GM23338 (cell line): Measurements from ENCODE around the gene RFX2. TPM values are rescaled to one million over a fixed set of nuclear protein-coding genes. Genes with fewer than 3 reads are reported as not detected.

Experiments used
- ATAC-seq: fragments of 200-7000 bp; cut with Tn5 transposase; 3 replicates; pipeline ENCODE4 v1.9.1; 2020
- DNase-seq: peaks from one replicate; pipeline ENCODE4 v3.0.0-alpha.2; 2015; ENCODE audit warnings: low spot score
- H2AFZ ChIP-seq: fragments of 200-600 bp; sonication (generic); 2 replicates; pipeline ENCODE4 v1.8.0; 2016; ENCODE audit warnings: antibody characterized with exemption, mild to moderate bottlenecking, moderate library complexity
- H3F3A ChIP-seq: fragments of 200-600 bp; sonication (generic); replicated peaks from 2 replicates; pipeline ENCODE4 v1.8.0; 2017; ENCODE audit warnings: antibody characterized with exemption, mixed run types, low read depth
- H3K27ac ChIP-seq: fragments of 200-600 bp; sonication (generic); 2 replicates; pipeline ENCODE4 v1.6.1; 2016; ENCODE audit warnings: low read depth
- H3K27me3 ChIP-seq: fragments of 200-600 bp; sonication (generic); 2 replicates; pipeline ENCODE4 v1.8.0; 2016; ENCODE audit warnings: mild to moderate bottlenecking, mixed run types, moderate library complexity; ENCODE audit not compliant: insufficient read depth
- H3K36me3 ChIP-seq: fragments of 200-600 bp; sonication (generic); 2 replicates; pipeline ENCODE4 v1.8.0; 2016; ENCODE audit warnings: mild to moderate bottlenecking; ENCODE audit not compliant: insufficient read depth
- H3K4me1 ChIP-seq: fragments of 200-600 bp; sonication (generic); 2 replicates; pipeline ENCODE4 v1.8.0; 2016; ENCODE audit warnings: mild to moderate bottlenecking, moderate library complexity; ENCODE audit not compliant: insufficient read depth
- H3K4me2 ChIP-seq: fragments of 200-600 bp; sonication (generic); 2 replicates; pipeline ENCODE4 v1.7.1; 2017; ENCODE audit warnings: mixed run types
- H3K4me3 ChIP-seq: fragments of 200-600 bp; sonication (generic); 2 replicates; pipeline ENCODE4 v1.6.1; 2016; ENCODE audit warnings: mixed run types
- H3K79me2 ChIP-seq: fragments of 200-600 bp; sonication (generic); replicated peaks from 2 replicates; pipeline ENCODE4 v1.8.0; 2017; ENCODE audit warnings: mild to moderate bottlenecking; ENCODE audit not compliant: insufficient read depth
- H3K9me2 ChIP-seq: fragments of 200-600 bp; sonication (generic); 2 replicates; pipeline ENCODE4 v1.8.0; 2017; ENCODE audit not compliant: insufficient read depth
- H4K20me1 ChIP-seq: fragments of 200-600 bp; sonication (generic); replicated peaks from 2 replicates; pipeline ENCODE4 v1.8.0; 2017; ENCODE audit warnings: mild to moderate bottlenecking; ENCODE audit not compliant: insufficient read depth
- H3K27ac Mint-ChIP-seq: 2 replicates; pipeline ENCODE4 v1.8.0; 2020; ENCODE audit warnings: inconsistent platforms, mild to moderate bottlenecking, moderate library complexity, mixed read lengths
- H3K27me3 Mint-ChIP-seq: 3 replicates; pipeline ENCODE4 v1.8.0; 2022; ENCODE audit warnings: low read depth, mild to moderate bottlenecking, moderate library complexity, mixed read lengths, inconsistent platforms; ENCODE audit not compliant: insufficient read depth, poor library complexity
- H3K36me3 Mint-ChIP-seq: 3 replicates; pipeline ENCODE4 v1.8.0; 2021; ENCODE audit warnings: low read depth, mild to moderate bottlenecking, inconsistent platforms, moderate library complexity, mixed read lengths
- H3K4me1 Mint-ChIP-seq: 3 replicates; pipeline ENCODE4 v1.8.0; 2020; ENCODE audit warnings: mild to moderate bottlenecking, inconsistent platforms, mixed read lengths
- H3K4me3 Mint-ChIP-seq: 3 replicates; pipeline ENCODE4 v1.8.0; 2021; ENCODE audit warnings: moderate library complexity, mild to moderate bottlenecking, inconsistent platforms, mixed read lengths
- H3K9me3 Mint-ChIP-seq: 3 replicates; pipeline ENCODE4 v1.8.0; 2020; ENCODE audit warnings: moderate library complexity, mild to moderate bottlenecking, inconsistent platforms, mixed read lengths
- CREB1 ChIP-seq: fragments of 250-450 bp; sonication (Bioruptor Pico); IDR thresholded peaks from 2 replicates; pipeline ENCODE4 v1.5.0; 2020; ENCODE audit warnings: low read depth, mild to moderate bottlenecking, moderate library complexity
- CTCF ChIP-seq, 2 experiments: fragments of 200-600 bp in 1 of 2; sonication (generic) in 1 of 2; conservative IDR thresholded peaks; 2 replicates each; pipeline versions ENCODE4 v1.5.1 to v1.6.1; 2016 to 2017; ENCODE audit warnings: antibody characterized with exemption in 2 of 2, low read depth in 2 of 2, mild to moderate bottlenecking in 2 of 2, moderate library complexity in 1 of 2
- EZH2 ChIP-seq: fragments of 200-600 bp; sonication (generic); IDR thresholded peaks from one replicate; pipeline ENCODE4 v1.8.0; 2017; ENCODE audit warnings: antibody characterized with exemption, mild to moderate bottlenecking, low read depth; ENCODE audit not compliant: unreplicated experiment
- EZH2phosphoT487 ChIP-seq: fragments of 200-600 bp; sonication (generic); IDR thresholded peaks from one replicate; pipeline ENCODE4 v1.8.1; 2018; ENCODE audit warnings: antibody characterized with exemption; ENCODE audit not compliant: unreplicated experiment
- JUNB ChIP-seq: IDR thresholded peaks from one replicate; pipeline ENCODE4 v1.6.1; 2016; ENCODE audit warnings: antibody characterized with exemption; ENCODE audit not compliant: unreplicated experiment
- NANOG ChIP-seq: IDR thresholded peaks from 2 replicates; pipeline ENCODE4 v1.6.1; 2016; ENCODE audit warnings: antibody characterized with exemption, borderline replicate concordance
- POLR2AphosphoS5 ChIP-seq: IDR thresholded peaks from 2 replicates; pipeline ENCODE4 v1.6.1; 2016; ENCODE audit warnings: antibody characterized with exemption, low read depth
- STAT1 ChIP-seq: IDR thresholded peaks from one replicate; pipeline ENCODE4 v1.6.1; 2016; ENCODE audit warnings: antibody characterized with exemption; ENCODE audit not compliant: unreplicated experiment
- ZNF114 ChIP-seq: fragments of 250-450 bp; sonication (Bioruptor Pico); IDR thresholded peaks from 2 replicates; pipeline ENCODE4 v1.5.0; 2020; ENCODE audit warnings: mild to moderate bottlenecking, moderate library complexity
- ZNF331 ChIP-seq: fragments of 250-450 bp; sonication (Bioruptor Pico); IDR thresholded peaks from 2 replicates; pipeline ENCODE4 v1.5.0; 2020; ENCODE audit warnings: low read depth, mild to moderate bottlenecking, moderate library complexity
- ZNF462 ChIP-seq: fragments of 250-450 bp; sonication (Bioruptor Pico); IDR thresholded peaks from 2 replicates; pipeline ENCODE4 v1.5.0; 2020; ENCODE audit warnings: mild to moderate bottlenecking, moderate library complexity
- polyA plus RNA-seq: library from polyadenylated mRNA; unstranded; fragments of >200 nt; fragmentation: Nextera tagmentation; extraction: Ambion mirVana; gene quantifications from 2 replicates; pipeline ENCODE4 v1.2.1, GENCODE V29; 2016
- total RNA-seq: library from RNA; depleted of rRNA; stranded (reverse); fragments of >200 nt; shearing (Covaris generic); gene quantifications from 2 replicates; pipeline ENCODE4 v1.2.3, GENCODE V29; 2014
- TF ChIP-seq, protein P1 (sequence below): IDR thresholded peaks from one replicate; pipeline ENCODE4 v1.6.1; 2018; ENCODE audit warnings: antibody characterized with exemption; ENCODE audit not compliant: unreplicated experiment
- TF ChIP-seq, protein P2 (sequence below): IDR thresholded peaks from 2 replicates; pipeline ENCODE4 v1.6.1; 2016; ENCODE audit warnings: antibody characterized with exemption

Gene RFX2
- total and polyA plus RNA-seq, 2 experiments from 2014 or later, result 4.6 to 13.0 TPM

- Histone ChIP-seq H3K4me1 (no peaks in the 10 kb centered on the region), H3K79me2 (no peaks in the 10 kb centered on the region), H3F3A (no peaks in the 10 kb centered on the region), H3K36me3 (no peaks in the 10 kb centered on the region), H3K9me2 (0 out of 2 replicates have a peak, but pooled peaks cover 2% of the 10 kb centered on the region), H3K27ac (no peak overlapping the region), H3K27me3 (no peaks in the 10 kb centered on the region), H3K4me2 (no peak overlapping the region), H4K20me1 (no peaks in the 10 kb centered on the region), H3K4me3 (no peak overlapping the region), H2AFZ (no peak overlapping the region)
- ATAC-seq, result no peak
- Mint-ChIP-seq H3K27ac (no peak overlapping the region), H3K27me3 (peaks cover 7% of the 10 kb centered on the region), H3K36me3 (no peaks in the 10 kb centered on the region), H3K4me1 (peaks cover 6% of the 10 kb centered on the region), H3K9me3 (no peaks in the 10 kb centered on the region), H3K4me3 (no peak overlapping the region)
- DNase-seq, result no peak
- TF ChIP-seq ZNF331 (CRISPR knock-in tag), result no peak
- TF ChIP-seq, protein P1, sequence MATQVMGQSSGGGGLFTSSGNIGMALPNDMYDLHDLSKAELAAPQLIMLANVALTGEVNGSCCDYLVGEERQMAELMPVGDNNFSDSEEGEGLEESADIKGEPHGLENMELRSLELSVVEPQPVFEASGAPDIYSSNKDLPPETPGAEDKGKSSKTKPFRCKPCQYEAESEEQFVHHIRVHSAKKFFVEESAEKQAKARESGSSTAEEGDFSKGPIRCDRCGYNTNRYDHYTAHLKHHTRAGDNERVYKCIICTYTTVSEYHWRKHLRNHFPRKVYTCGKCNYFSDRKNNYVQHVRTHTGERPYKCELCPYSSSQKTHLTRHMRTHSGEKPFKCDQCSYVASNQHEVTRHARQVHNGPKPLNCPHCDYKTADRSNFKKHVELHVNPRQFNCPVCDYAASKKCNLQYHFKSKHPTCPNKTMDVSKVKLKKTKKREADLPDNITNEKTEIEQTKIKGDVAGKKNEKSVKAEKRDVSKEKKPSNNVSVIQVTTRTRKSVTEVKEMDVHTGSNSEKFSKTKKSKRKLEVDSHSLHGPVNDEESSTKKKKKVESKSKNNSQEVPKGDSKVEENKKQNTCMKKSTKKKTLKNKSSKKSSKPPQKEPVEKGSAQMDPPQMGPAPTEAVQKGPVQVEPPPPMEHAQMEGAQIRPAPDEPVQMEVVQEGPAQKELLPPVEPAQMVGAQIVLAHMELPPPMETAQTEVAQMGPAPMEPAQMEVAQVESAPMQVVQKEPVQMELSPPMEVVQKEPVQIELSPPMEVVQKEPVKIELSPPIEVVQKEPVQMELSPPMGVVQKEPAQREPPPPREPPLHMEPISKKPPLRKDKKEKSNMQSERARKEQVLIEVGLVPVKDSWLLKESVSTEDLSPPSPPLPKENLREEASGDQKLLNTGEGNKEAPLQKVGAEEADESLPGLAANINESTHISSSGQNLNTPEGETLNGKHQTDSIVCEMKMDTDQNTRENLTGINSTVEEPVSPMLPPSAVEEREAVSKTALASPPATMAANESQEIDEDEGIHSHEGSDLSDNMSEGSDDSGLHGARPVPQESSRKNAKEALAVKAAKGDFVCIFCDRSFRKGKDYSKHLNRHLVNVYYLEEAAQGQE, result no peak
- no peak for TF ChIP-seq EZH2
- no peak for TF ChIP-seq CTCF (conservative IDR thresholded peaks at IDR 0.05; ENCODE audit: low read depth in 2 of 2)
- no peak for TF ChIP-seq CREB1 (CRISPR knock-in tag)
- no peak for TF ChIP-seq STAT1
- TF ChIP-seq ZNF114 (CRISPR knock-in tag), result no peak
- TF ChIP-seq ZNF462 (CRISPR knock-in tag), result no peak
- no peak for TF ChIP-seq JUNB
- TF ChIP-seq NANOG, result no peak
- no peak for TF ChIP-seq EZH2phosphoT487
- TF ChIP-seq, protein P2, sequence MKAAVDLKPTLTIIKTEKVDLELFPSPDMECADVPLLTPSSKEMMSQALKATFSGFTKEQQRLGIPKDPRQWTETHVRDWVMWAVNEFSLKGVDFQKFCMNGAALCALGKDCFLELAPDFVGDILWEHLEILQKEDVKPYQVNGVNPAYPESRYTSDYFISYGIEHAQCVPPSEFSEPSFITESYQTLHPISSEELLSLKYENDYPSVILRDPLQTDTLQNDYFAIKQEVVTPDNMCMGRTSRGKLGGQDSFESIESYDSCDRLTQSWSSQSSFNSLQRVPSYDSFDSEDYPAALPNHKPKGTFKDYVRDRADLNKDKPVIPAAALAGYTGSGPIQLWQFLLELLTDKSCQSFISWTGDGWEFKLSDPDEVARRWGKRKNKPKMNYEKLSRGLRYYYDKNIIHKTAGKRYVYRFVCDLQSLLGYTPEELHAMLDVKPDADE, result no peak
- TF ChIP-seq POLR2AphosphoS5, result no peak
These were observed 11.3 kb downstream of the RFX2 start for GRCh38 chr19:6099033-6099432.
